ENCODE results near the gene ATAT1.
A peak's percentile ranks its signal among the peaks of the same experiment; 100 is the strongest.

Gene ATAT1

GRCh38 chr6:30626484-30627366, at the start of gene ATAT1:
ATAT1 (plus strand) TSS chr6:30626874.
- peak; percentile 64 to 82 for DNase-seq

GRCh38 chr6:30578051-30578450, 48.6 kb upstream of the ATAT1 start:
- no peak for DNase-seq

- DNase-seq, result no peak
These were observed 42.8 kb upstream of the ATAT1 start for GRCh38 chr6:30583921-30584320.

GRCh38 chr6:30589754-30590358, 36.8 kb upstream of the ATAT1 start:
- DNase-seq, result no peak

GRCh38 chr6:30590509-30590908, 36.2 kb upstream of the ATAT1 start:
- no peak for DNase-seq

GRCh38 chr6:30591008-30591407, 35.7 kb upstream of the ATAT1 start:
- no peak for DNase-seq

GRCh38 chr6:30592287-30592686, 34.4 kb upstream of the ATAT1 start:
- no peak for DNase-seq

- DNase-seq, result peak; percentile 65 to 71
These were observed 29.1 kb upstream of the ATAT1 start for GRCh38 chr6:30597315-30598144.

- no peak for DNase-seq
These were observed 27.6 kb upstream of the ATAT1 start for GRCh38 chr6:30598912-30599624.

GRCh38 chr6:30599625-30600324, 26.9 kb upstream of the ATAT1 start:
- no peak for DNase-seq

- DNase-seq, result no peak
These were observed 26.2 kb upstream of the ATAT1 start for GRCh38 chr6:30600451-30600961.

GRCh38 chr6:30601436-30601814, 25.2 kb upstream of the ATAT1 start:
- DNase-seq, result no peak

- DNase-seq, result no peak
These were observed 24.6 kb upstream of the ATAT1 start for GRCh38 chr6:30601815-30602641.

- no peak for DNase-seq
These were observed 22.7 kb upstream of the ATAT1 start for GRCh38 chr6:30603961-30604360.

GRCh38 chr6:30610065-30610464, 16.6 kb upstream of the ATAT1 start:
- no peak for DNase-seq

GRCh38 chr6:30611150-30611855, 15.4 kb upstream of the ATAT1 start:
- no peak for DNase-seq

- no peak for DNase-seq
These were observed 14.8 kb upstream of the ATAT1 start for GRCh38 chr6:30611856-30612194.

GRCh38 chr6:30612213-30612612, 14.5 kb upstream of the ATAT1 start:
- no peak for DNase-seq

GRCh38 chr6:30612687-30613248, 13.9 kb upstream of the ATAT1 start:
- no peak for DNase-seq
